Osteoblast (primary cell): ENCODE data around the gene FCER1G. TPM values are rescaled to one million over a fixed set of nuclear protein-coding genes. Genes with fewer than 3 reads are reported as not detected.

Experiments
- DNase-seq: peaks from one replicate; pipeline ENCODE4 v3.0.0; 2011; ENCODE audit warnings: low spot score, mixed read lengths; ENCODE audit not compliant: insufficient read length; ENCODE audit errors: missing footprints
- H2AFZ ChIP-seq: 2 replicates; pipeline ENCODE4 v1.6.0; 2011; ENCODE audit warnings: mild to moderate bottlenecking, low read length
- H3K27ac ChIP-seq: 2 replicates; pipeline ENCODE4 v1.5.1; 2011; ENCODE audit warnings: mild to moderate bottlenecking, low read depth, low read length, moderate library complexity
- H3K27me3 ChIP-seq: 2 replicates; pipeline ENCODE4 v1.6.0; 2012; ENCODE audit warnings: mild to moderate bottlenecking, control low read depth, inconsistent platforms, low read length, moderate library complexity; ENCODE audit not compliant: insufficient read depth
- H3K36me3 ChIP-seq: 2 replicates; pipeline ENCODE4 v1.5.1; 2011; ENCODE audit warnings: mild to moderate bottlenecking, low read length, control low read depth, moderate library complexity; ENCODE audit not compliant: insufficient read depth
- H3K4me1 ChIP-seq: 2 replicates; pipeline ENCODE4 v1.5.1; 2011; ENCODE audit warnings: mild to moderate bottlenecking, low read length, control low read depth, moderate library complexity; ENCODE audit not compliant: insufficient read depth
- H3K4me2 ChIP-seq: 2 replicates; pipeline ENCODE4 v1.6.0; 2011; ENCODE audit warnings: mild to moderate bottlenecking, low read length; ENCODE audit not compliant: insufficient read depth
- H3K4me3 ChIP-seq: fragments of 200-600 bp; sonication (generic); 3 replicates; pipeline ENCODE4 v1.5.1; 2012; ENCODE audit warnings: mild to moderate bottlenecking, low read length, inconsistent platforms; ENCODE audit not compliant: insufficient read depth
- H3K79me2 ChIP-seq: 2 replicates; pipeline ENCODE4 v1.6.0; 2012; ENCODE audit warnings: mild to moderate bottlenecking, low read length, control low read depth, inconsistent platforms; ENCODE audit not compliant: insufficient read depth
- H3K9me3 ChIP-seq: 2 replicates; pipeline ENCODE4 v1.5.1; 2011; ENCODE audit warnings: low read depth, low read length, control low read depth
- H4K20me1 ChIP-seq: 2 replicates; pipeline ENCODE4 v1.6.0; 2012; ENCODE audit warnings: mild to moderate bottlenecking, low read length, control low read depth; ENCODE audit not compliant: insufficient read depth
- total RNA-seq: library from RNA; depleted of rRNA; stranded (reverse); fragments of >200 nt; gene quantifications from 2 replicates; pipeline ENCODE4 v1.2.3, GENCODE V29; 2012
- TF ChIP-seq, protein P1 (sequence below): IDR thresholded peaks from 2 replicates; pipeline ENCODE4 v1.5.1; 2011; ENCODE audit warnings: mild to moderate bottlenecking, low read depth, low read length, moderate library complexity; ENCODE audit errors: extremely low read depth

FCER1G gene
- total RNA-seq, 1 donor, result 0.72 TPM

DNA sequence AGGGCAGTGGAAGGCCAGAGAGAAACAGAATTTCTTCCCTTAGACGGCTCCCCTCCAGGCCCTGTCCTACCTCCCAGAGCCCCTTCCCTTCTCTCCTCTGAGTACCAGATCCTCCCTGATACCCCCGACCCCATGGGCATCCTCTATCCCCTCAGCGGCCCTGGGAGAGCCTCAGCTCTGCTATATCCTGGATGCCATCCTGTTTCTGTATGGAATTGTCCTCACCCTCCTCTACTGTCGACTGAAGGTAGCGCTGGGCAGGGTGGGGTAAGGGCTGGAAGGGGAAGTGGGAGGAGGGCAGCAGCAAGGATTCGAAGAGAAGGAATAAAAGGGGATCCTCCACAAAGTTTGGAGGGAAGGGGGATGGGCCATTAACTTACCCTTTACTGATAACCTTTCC lies 2.7 kb downstream of the FCER1G start:
- peak overlapping the region; percentile 77 for H3K4me2 ChIP-seq
- H3K36me3 ChIP-seq, result peaks cover 17% of the 10 kb centered on the region
- no peaks in the 10 kb centered on the region for H3K79me2 ChIP-seq
- no peaks in the 10 kb centered on the region for H3K27me3 ChIP-seq
- H3K4me3 ChIP-seq, result peak overlapping the region; percentile 11
- H3K4me1 ChIP-seq, result peaks cover 24% of the 10 kb centered on the region
- no peaks in the 10 kb centered on the region for H4K20me1 ChIP-seq
- TF ChIP-seq, protein P1, sequence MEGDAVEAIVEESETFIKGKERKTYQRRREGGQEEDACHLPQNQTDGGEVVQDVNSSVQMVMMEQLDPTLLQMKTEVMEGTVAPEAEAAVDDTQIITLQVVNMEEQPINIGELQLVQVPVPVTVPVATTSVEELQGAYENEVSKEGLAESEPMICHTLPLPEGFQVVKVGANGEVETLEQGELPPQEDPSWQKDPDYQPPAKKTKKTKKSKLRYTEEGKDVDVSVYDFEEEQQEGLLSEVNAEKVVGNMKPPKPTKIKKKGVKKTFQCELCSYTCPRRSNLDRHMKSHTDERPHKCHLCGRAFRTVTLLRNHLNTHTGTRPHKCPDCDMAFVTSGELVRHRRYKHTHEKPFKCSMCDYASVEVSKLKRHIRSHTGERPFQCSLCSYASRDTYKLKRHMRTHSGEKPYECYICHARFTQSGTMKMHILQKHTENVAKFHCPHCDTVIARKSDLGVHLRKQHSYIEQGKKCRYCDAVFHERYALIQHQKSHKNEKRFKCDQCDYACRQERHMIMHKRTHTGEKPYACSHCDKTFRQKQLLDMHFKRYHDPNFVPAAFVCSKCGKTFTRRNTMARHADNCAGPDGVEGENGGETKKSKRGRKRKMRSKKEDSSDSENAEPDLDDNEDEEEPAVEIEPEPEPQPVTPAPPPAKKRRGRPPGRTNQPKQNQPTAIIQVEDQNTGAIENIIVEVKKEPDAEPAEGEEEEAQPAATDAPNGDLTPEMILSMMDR, result no peak
- H3K9me3 ChIP-seq, result no peaks in the 10 kb centered on the region
- H3K27ac ChIP-seq, result peak overlapping the region; percentile 97
- no peak for DNase-seq
- H2AFZ ChIP-seq, result peak overlapping the region; percentile 40

DNA sequence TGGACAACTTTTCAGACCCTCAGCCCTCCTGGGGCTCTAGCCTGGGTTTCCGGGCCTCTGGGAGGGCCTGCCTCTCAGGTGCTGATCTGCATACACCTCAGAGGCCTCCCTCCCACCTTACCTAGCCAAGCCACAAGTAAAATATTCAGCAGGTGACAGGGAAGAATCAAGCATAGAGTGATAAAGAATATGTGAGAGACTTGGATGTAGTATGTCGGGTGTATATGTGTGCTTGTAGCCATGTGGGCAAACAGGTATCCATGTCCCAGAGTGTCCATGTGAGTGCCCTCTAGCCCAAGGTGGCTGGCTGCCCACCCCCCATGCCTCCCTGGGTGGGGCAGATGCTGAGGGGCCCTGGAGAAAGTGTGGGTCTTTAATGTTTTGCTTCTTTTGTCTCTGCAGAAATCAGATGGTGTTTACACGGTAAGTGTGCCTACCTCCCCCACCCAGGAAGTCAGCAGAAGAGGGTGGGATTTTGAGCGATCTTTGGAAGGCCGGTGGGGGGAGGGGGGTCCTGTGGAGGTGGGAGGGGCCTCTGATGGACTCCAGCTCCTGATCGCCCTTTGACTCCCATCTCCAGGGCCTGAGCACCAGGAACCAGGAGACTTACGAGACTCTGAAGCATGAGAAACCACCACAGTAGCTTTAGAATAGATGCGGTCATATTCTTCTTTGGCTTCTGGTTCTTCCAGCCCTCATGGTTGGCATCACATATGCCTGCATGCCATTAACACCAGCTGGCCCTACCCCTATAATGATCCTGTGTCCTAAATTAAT lies 3.4 kb downstream of the FCER1G start:
- Histone ChIP-seq H3K79me2 (no peaks in the 10 kb centered on the region), H3K36me3 (peaks cover 11% of the 10 kb centered on the region), H3K27ac (peak overlapping the region; percentile 97), H4K20me1 (no peaks in the 10 kb centered on the region), H3K4me1 (peaks cover 24% of the 10 kb centered on the region), H2AFZ (no peak overlapping the region), H3K4me2 (no peak overlapping the region), H3K4me3 (no peak overlapping the region), H3K9me3 (no peaks in the 10 kb centered on the region), H3K27me3 (no peaks in the 10 kb centered on the region)
- DNase-seq, result no peak
- TF ChIP-seq, protein P1, result no peak

DNA sequence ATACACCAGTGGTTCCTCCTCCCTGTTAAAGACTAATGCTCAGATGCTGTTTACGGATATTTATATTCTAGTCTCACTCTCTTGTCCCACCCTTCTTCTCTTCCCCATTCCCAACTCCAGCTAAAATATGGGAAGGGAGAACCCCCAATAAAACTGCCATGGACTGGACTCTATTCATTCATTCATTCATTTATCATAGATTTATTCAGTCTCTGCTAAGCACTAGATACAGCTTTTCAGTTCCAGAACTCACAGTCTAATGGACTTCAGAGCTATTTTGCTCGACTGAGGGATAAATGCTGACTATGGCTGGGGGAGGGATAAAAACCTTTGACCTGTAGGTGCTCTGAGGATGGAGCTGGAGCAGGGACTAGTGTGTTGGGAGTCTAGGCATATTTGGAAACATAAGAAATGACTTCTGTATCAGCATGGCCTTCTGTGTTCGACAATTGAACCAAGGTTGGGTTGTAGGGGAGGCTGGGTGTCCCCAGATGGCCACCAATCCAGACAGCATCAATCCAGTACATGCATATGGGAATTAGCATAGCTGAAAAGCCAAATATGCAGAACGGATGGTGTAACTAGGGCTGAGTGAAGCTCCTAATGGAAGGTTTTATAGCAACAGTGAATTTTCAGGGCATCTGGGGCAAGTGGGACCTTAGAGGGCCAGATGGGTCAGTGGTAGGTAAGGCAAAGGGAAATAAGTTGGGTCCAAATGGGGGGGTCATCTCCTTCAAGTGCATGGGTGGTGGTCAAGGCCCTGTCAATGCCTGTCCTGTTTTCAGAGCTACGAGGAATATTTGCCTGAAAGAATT lies 4.2 kb downstream of the FCER1G start:
- TF ChIP-seq, protein P1, result no peak
- no peak for DNase-seq
- peaks cover 24% of the 10 kb centered on the region for H3K4me1 ChIP-seq

DNA sequence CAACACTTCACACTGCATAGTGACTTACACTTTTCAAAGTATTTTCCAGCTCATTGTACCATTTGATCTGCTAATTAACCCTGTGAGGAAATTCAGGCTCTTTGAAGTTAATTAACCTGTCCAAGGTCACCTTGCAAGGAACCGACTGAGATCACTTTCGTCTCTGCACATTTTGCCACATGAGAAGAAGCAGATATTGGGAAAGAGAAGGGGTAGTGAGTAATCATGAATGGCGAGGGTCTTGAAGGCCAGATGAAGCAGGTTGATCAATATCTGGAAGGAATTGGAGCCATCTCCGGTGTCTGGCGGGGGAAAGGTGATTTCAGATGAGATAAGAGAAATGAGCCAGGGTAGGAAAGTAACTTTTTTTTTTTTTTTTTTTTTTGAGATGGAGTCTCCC lies 4.9 kb downstream of the FCER1G start:
- Histone ChIP-seq H3K4me2 (no peak overlapping the region), H4K20me1 (no peaks in the 10 kb centered on the region), H3K79me2 (no peaks in the 10 kb centered on the region), H3K36me3 (no peaks in the 10 kb centered on the region), H3K4me3 (no peak overlapping the region), H3K9me3 (no peaks in the 10 kb centered on the region), H3K27me3 (no peaks in the 10 kb centered on the region), H3K4me1 (peaks cover 24% of the 10 kb centered on the region), H2AFZ (no peak overlapping the region), H3K27ac (no peak overlapping the region)
- DNase-seq, result no peak
- TF ChIP-seq, protein P1, result no peak

More for the DNA sequence above, 4.2 kb downstream of the FCER1G start:
- Histone ChIP-seq H3K9me3 (no peaks in the 10 kb centered on the region), H4K20me1 (no peaks in the 10 kb centered on the region), H3K36me3 (peaks cover 3% of the 10 kb centered on the region), H3K79me2 (no peaks in the 10 kb centered on the region), H3K27ac (no peak overlapping the region), H3K4me3 (no peak overlapping the region), H2AFZ (no peak overlapping the region), H3K27me3 (no peaks in the 10 kb centered on the region), H3K4me2 (no peak overlapping the region)
